MM.1S (cell line): Measurements from ENCODE around the gene EVX2.

Experiments
- EZH2 ChIP-seq: fragments of 300-600 bp; sonication (generic); optimal IDR thresholded peaks from 2 replicates; pipeline ENCODE3; 2017; ENCODE audit warnings: low read depth, mild to moderate bottlenecking, antibody characterized with exemption, low read length, mixed read lengths
- TF ChIP-seq, protein P1 (sequence below): fragments of 300-600 bp; sonication (generic); IDR thresholded peaks from 2 replicates; pipeline ENCODE4 v1.5.1; 2016; ENCODE audit warnings: antibody characterized with exemption, low read length, mixed read lengths

DNA sequence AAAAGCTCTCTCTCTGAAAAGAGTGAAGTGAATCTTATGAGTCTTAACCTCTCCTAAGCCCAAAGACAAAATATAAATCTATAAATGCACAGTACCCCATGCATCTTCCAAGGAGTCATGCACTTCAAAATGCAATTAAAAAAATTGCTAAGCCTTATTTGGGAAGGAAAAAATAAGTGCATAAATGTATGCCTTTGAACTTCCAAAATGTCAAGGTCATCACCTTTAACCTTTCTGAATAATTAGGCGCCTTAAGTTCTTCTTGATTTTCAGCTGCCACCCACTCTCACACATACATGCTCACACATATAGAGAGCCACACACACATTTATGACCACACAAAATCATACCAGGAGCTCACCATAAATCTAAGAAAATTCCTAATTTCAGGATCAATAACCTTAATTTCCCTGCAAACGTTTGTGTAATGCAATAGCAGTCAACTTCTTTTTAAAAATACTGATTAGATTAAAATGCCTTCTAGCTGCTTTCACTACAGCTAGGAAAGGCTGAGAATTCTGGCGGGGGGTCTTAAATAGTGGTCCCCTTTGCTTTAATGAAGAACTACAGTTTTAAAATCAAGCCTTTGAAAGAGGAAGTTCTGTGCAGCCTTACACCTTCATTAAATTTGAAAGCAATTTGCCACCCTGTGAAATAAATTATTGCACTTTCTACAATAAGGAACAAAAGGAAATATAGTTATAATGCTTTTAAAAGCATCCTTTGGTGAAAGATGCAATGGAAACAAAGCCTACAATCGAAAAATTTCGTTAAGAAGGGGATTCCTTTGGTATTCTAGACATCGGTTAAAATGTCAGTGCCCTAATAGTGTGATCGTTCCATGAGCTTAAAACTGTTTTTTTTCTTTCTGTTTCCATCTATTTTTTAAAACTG lies 26.9 kb upstream of the EVX2 start:
- TF ChIP-seq, protein P1, sequence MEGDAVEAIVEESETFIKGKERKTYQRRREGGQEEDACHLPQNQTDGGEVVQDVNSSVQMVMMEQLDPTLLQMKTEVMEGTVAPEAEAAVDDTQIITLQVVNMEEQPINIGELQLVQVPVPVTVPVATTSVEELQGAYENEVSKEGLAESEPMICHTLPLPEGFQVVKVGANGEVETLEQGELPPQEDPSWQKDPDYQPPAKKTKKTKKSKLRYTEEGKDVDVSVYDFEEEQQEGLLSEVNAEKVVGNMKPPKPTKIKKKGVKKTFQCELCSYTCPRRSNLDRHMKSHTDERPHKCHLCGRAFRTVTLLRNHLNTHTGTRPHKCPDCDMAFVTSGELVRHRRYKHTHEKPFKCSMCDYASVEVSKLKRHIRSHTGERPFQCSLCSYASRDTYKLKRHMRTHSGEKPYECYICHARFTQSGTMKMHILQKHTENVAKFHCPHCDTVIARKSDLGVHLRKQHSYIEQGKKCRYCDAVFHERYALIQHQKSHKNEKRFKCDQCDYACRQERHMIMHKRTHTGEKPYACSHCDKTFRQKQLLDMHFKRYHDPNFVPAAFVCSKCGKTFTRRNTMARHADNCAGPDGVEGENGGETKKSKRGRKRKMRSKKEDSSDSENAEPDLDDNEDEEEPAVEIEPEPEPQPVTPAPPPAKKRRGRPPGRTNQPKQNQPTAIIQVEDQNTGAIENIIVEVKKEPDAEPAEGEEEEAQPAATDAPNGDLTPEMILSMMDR = no peak
- no peak for TF ChIP-seq EZH2
